ENCODE data around the gene TCF7L2.
"Not testable (repeated sequence)": the region's sequence is repeated elsewhere in the genome, so short reads cannot be mapped to it uniquely, and the experiment has no call there.

DNA sequence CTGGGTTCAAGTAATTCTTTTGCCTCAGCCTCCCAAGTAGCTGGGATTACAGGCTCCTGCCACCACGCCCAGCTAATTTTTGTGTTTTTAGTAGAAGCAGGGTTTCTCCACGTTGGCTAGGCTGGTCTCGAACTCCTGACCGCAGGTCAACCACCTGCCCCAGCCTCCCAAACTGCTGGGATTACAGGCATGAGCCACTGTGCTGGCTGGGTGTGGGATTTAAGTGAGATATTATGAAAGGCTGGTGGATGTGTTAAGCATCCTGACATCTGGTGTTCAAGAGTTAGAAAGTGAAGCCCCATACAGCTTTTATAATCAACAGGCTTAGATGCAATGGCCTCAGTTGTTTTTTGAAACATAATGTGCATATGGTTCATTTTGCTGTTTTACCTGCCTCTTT lies 159.4 kb downstream of the TCF7L2 start:
- TF ChIP-seq CTCF (conservative IDR thresholded peaks at IDR 0.05); EZH2 (IDR thresholded peaks at IDR 0.05; ENCODE audit: low read depth): not testable (repeated sequence)
